ENCODE data around the gene LSS.
"Not testable (repeated sequence)": the region's sequence is repeated elsewhere in the genome, so short reads cannot be mapped to it uniquely, and the experiment has no call there.

The LSS gene

DNA sequence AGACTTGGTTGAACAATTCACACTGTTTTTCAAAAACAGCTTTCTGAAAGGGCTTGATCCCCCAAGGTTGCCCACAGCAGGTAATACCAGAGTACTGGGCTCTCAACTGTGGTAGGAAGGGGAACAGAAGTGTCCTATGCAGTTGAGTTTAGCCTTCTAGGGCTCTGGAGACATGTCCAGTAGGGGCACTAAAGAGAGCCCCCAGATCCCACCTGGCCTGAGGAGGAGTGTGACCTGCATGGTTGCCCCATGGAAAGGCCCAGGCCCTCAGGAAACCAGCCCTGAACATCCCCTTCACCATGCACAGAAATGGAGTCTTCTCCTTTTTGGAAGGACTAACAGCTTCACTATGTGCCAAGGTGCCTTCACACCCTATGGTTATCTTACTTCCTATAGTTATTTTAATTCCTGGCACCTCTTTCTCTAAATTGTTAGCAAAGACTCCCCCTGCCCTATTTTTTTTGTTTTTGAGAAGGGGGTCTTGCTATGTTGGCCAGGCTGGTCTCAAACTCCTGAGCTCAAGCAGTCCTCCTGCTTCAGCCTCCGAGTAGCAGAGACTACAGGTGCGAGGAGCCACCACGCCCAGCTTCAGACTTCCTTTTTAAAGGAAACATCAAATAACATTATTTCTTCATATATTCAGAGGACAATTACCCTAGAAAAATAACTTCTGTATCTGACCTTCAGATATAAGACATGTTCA lies 16.8 kb upstream of the LSS start:
- no peak for DNase-seq (ENCODE audit: low spot score)

DNA sequence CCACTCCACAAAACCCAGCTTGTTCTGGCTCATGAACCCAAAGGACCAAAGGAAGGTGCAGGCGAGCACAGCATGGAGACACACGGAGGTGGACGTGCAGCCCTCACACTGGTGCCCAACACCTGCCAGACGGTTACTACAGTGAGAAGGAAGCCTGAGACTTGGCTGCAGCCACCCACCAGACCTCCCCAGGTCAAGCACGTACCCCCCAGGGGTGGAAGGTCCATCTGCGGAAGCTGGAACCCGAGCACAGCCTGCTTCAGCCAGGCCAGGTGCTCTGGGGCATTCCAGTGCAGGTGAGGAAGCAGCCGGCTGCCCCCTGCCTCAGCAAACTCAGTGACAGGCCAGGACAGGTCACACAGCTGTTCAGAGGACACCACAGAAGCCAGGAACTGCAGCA lies 16.0 kb upstream of the LSS start:
- no peak for DNase-seq (ENCODE audit: low spot score)

DNA sequence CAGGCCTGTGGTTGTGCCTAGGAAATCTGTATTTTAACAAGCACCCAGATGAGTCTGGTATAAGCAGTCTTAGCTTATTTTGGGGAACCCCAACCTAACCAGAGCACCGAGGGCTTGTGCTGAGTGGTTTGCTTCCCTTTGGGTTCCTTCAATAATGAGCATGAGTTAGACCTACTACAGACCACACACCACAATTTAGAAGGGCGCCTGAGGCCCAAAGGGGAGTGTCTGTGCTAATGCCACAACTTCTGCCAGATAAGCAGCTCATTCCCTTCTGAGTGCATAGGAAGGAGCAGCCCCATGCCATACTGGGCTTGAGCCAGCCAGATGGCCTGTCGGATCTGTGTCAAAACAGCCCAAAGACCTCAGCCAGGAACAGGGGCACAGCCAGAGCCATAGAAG lies 15.4 kb upstream of the LSS start:
- DNase-seq (ENCODE audit: low spot score), result no peak

DNA sequence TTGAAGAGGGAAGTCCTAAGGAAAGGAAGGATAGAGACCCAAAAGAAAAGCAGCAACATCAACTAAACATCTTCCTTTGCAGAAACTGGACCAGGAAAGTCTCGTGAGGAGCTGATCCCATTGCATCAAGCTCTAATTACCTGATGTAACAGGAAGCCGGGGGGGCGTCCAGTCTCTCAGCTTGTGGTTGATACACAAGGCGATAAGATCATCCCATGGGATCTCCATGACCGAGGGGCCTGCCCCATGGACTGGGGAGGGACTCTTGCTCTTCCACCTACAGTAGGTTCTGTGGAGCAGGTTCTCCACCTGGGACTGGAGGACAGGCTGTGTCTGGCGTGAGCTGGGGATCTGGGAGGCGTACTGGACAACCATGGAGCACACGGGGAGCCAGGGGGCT lies 14.8 kb upstream of the LSS start:
- DNase-seq (ENCODE audit: low spot score), result no peak

DNA sequence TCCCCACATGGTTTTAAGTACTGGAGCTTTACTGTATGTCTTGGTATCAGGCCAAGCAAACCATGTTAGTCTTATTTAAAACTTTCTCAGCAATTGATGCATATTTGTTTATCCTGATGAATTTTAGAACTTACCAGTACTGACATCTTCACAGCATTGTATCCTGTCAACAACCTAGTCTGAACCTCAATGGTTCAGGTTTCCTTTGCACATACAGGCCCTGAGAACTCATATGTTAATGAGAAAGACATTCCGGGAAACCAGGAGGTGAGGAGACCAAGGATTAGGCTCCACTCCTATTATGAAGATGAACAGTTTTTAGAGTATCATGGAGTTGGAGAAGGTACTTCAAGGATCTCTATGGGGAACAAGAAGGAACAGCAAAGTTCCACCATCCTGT lies 13.0 kb upstream of the LSS start:
- DNase-seq (ENCODE audit: low spot score), result not testable (repeated sequence)

DNA sequence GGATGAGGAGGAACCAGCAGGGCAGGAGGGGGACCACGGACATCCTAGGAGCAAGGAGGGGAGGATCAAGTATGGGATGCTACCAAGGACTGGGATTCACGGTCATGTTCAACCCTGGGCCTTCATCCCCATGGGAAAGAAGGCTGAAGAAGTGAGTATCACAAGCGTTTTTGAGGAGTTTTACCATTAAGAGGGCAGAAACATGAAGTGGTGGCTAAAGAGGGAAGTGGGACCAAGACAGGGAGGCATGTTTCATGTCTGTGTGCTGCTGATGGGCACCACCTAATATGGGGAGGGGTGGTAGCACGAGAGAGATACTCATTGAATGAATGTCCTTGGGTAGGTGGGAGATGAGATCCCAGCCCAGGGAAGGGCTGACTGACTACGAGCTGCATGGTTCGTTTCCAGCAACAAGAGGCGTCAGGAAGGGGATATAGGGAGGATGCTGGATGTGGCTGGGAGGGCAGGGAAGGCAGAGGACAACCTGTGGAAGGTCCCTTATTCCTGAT lies 11.3 kb upstream of the LSS start:
- DNase-seq (ENCODE audit: low spot score), result no peak

DNA sequence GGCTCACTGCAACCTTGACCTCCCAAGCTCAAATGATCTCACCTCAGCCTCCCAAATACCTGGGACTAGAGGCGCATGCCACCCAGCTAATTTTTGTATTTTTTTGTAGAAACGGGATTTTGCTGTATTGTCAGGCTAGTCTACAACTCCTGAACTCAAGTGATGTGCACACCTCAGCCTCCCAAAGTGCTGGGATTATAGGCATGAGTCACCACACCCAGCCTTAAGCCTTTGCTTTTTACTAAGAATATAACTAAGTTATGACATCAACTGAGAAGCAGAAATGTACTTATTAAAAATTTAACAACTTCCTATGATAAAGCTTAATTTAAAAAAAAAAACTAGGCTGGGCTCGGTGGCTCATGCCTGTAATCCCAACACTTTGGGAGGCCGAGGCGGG lies 8.9 kb upstream of the LSS start:
- DNase-seq (ENCODE audit: low spot score), result no peak

DNA sequence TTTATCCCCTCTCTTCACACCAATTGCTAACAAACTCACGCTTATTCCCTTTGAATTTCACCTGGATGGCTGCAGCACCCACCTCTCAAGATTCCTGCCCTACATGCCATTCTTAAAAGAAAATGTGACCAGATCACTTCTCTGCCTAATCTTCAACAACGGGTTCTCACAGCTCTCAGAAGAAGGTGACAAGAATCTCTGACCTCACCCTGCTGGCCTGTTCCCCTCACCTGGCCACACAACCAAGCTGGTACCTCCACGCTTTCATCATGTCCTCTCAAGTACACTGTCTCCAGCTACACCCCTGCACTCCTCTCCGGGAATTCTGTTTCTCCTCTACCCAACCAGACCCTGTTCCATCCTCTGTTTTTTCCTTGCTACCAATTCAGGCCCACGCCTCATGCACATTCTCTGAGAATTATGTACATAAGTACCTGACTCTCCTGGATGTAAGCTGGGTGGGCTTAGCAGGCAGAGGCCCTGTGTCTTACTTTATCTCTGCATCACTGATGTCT lies 5.9 kb upstream of the LSS start:
- no peak for DNase-seq (ENCODE audit: low spot score)

DNA sequence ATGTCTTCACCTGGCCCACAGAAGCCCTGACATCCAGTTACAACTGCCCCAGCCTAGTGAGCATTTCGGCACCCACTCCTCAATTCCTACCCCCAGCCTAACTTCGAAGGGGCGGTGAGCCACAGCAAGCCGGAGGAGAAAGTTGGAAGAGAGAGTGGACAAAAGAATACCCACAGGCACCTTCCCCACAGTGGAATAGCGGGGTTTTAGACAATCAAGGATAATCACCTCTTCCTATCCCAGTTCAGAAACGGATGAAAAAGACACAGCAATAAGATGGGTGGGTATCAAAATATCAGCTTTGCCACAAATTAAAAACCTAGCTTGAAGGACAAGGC lies 1.3 kb upstream of the LSS start:
- DNase-seq (ENCODE audit: low spot score), result no peak

DNA sequence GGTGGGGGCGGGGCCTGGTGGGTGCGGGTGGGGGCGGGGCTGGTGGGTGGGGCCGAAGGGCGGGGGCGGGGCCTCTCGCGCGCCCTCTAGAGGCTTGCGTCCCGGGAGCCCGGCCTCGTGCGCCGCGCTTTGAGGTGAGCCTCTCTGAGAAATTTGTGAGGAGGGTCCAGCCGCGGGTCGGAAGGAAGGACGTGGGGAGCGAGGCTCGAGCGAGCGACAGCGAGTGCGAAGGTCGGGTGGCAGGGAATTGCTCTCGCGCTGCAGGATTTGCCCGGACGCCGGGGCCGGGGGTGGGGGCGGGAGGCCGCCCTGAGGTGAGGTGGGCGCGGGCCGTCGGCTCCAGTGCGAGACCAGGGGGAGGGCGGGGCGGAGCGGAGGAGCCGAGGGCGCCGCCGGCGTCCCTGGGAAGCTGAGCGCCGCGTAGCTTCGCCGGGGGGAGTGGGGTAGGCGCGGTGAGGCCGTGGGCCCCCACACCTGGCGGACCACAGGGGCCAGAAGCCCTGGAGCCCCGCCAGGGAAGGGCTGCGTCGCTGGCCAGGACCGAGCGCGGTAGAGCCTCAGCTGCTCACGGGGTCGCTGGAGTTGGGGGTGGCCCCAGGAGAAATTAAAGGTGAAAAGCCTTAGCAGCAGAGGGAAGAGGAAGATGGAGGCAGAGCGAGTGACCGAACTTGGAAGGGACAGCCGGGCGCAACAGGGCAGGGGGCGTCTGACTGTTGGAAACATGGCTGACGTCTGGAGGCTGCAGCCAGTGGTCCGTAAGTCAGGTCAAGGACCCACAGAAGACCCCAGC lies 754 bp upstream of the LSS start:
- no peak for DNase-seq (ENCODE audit: low spot score)

DNA sequence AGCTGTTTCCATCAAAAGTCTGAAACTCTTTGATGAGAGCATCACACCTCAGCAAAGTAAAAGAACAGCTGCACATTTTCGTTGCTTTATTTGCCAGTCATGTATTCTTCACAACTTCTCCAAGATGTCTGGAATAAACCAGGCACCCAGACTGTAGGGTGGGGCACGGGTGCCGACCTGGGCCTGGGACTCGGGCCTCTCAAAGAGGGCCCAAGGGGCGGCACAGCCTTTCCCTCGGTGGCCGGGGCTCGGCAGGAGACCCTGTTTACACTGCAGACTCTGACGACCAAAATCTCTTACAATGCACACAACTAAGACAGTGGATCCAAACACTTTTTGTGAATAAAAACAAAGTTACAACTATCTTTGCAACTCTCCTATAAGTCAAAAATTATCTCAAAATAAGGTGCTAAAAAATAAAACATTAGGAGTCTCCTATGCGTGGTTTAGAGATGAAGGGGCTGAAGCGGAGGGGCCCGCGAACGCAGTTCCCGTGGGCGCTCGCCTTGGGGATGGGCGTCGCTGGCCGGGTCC lies 696 bp downstream of the LSS start:
- no peak for DNase-seq (ENCODE audit: low spot score)

DNA sequence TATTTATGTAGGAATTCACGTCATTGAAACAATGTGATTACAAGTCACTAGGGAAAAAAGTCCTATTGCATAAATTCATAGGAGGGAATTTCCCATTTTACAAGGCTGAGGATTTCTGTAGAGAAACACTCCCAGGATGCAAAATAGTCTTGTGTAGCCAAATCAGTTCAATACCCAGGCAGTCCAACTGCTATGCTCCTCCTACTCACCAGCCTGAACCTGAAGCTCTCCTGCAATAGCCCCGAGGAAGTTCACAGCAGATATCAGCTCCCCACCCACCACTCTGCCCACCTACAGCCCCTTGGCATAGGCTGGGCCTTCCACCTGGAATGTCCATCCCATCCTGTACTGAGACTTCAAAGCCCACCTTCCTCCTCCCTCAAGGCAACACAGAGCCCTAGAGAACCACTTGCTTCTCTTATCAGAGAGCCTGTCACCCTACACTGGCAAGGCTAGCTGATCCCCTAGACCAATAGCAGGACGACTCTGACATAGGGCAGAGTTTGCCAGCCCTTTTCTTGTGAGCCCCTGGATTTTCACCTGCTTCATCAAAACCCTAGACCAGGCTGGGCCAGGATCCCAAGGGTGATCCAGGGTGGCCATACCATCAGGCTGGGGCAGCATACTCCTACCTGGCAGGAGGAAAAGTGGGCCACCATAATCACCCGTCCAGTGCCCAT lies 1.5 kb downstream of the LSS start:
- DNase-seq (ENCODE audit: low spot score), result no peak

DNA sequence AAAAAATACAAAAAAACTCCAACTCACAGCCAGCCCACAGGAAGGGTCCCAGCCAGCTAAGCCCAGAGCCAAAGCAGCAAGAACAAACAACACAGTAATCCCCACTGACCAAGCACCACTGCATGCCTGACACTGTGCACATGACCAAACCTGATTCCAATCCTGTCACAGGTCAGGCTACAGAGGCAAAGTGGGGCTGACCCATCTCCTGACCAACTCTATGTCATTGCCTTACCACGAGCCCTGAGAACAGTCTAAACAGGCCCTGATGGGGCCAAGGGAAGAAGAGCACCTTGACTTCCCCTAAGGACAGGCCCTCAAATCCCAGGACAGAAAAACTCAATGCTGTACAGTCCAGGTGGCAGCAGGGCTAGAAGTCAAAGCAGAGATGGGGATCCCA lies 2.4 kb downstream of the LSS start:
- DNase-seq (ENCODE audit: low spot score), result no peak

DNA sequence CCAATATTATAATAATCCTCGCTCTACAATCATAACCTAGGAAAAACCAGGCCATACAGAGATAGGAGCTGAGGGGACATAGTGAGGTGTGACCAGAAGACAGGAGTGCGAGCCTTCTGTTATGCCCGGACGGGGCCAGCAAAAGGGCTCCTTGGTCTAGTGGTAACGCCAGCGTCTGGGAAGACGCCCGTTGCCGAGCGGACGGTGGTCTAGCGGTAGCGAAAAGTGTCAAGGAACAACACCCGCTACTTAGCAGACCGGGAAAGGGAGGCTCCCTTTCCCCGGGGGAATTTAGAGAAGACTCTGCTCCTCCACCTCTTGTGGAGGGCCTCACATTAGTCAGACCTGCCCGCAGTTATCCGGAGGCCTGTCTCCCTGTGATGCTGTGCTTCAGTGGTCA lies 4.9 kb downstream of the LSS start:
- not testable (repeated sequence) for DNase-seq (ENCODE audit: low spot score)

DNA sequence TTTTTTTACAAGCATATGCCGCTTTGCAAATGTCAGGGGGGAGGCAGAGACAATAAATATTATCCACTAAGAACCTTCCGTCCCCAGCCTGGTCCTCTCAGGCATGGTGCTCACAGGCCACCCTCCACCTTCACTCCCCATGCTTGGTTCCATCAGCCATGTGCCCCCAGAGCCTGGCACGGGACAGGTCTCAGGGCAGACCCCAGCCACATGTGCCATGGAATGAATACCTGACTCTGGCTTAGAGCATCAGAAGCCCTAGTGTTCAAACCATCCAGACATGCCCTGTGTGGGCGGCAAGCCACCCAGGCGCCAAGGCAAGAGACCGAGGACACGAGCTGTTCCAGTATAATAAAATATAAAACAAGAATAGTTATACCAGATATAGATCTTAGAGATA lies 5.4 kb downstream of the LSS start:
- no peak for DNase-seq (ENCODE audit: low spot score)

DNA sequence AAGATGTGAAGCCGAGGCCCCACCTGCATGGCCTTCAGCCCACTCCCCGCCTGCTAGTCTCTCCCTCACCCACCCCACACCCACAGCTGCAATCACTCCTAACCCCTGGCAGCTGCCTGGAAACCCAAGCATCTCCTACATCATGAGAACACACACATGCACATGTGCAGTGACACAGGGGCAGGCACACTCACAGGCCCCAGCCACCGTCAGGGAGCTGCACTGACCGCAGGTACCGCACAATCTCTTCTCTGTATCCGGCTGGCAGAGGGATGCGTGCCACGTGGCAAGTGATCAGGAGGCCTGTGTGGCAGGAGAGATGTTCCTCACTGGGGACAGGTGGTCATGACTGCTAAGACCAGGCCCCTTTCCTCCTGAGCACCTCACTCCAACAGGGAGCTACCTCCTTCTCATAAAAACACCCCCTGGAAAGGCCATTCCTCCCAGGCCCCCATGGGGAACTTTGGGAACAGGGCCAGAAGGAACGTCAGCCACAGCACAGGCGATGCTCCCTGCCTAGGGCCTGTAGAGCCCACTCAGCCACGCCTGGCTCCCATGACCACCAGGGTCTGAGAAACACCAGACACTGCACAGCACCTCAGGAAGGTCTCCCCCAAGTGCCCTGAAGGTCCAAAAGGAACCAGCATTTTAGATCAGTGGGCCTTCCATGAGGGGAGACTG lies 6.0 kb downstream of the LSS start:
- no peak for DNase-seq (ENCODE audit: low spot score)

DNA sequence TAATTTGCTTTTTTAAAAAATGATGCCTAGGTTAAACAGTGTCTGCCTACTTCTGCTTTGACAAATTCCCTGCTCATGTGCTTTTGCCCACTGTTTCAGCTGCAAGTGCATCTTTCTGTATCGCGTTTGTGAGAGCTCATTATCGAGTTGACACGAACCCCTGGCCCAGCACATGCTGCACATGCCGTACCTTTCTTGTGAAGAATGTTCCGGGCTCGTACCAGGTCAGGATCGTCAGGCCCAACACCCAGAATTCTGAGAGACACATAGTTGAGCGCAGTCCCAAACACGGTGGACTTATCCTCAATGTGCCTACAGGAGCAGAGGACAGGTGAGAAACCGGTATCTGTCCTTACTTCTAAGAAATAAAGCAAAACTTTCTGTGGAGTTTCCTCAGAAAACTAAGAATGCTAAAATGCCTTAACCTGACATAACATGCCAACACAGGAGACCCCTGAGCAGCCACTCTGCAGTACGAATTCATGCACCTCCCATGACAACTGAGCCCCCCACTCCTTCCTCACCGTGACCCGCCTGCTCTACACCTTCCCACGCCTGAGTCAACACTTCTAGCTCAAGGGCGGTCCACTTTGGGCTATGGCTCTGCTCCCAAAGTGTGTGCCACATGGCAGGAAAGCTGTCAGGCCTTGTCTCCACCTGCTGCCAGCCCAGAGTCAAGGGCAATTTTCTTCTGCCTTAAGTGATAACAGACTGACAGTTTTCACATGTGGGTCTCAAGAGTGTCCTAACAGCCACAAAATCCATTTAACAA lies 6.7 kb downstream of the LSS start:
- no peak for DNase-seq (ENCODE audit: low spot score)

DNA sequence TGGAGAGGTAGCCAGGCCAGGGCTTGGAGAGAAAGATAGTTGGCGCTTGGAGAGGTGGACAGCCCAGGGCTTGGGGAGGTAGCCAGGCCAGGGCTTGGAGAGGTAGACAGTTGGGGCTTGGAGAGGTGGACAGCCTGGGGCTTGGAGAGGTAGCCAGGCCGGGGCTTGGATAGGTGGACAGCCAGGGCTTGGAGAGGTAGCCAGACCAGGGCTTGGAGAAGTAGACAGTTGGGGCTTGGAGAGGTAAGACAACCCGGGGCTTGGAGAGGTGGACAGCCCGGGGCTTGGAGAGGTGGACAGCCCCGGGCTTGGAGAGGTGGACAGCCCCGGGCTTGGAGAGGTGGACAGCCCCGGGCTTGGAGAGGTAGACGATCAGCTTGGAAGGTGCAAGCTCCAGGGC lies 7.7 kb downstream of the LSS start:
- no peak for DNase-seq (ENCODE audit: low spot score)

DNA sequence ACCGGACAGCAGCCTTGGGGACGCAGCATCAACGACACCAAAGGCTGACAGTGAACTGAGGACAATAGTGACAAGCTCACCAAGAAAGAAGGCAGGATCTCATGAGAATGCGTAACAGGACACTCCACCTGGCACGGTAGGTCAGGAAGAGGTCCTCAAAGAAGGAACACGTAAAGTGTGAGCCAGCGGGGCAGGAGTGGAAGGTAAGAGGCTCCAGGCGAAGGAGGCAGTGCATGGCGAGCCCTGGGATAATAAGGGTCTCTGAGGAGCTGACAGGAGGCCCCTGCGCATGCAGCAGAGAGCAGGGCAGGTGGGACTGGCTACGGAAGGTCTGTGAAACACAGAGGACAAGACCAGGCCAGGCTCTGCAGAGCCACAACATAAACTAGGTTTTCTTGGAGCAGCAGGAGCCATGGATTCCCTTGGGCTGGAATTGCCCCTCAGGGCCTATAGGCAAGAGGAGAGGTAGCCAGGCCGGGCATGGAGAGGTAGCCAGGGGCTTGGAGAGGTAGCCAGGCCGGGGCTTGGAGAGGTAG lies 8.2 kb downstream of the LSS start:
- no peak for DNase-seq (ENCODE audit: low spot score)

DNA sequence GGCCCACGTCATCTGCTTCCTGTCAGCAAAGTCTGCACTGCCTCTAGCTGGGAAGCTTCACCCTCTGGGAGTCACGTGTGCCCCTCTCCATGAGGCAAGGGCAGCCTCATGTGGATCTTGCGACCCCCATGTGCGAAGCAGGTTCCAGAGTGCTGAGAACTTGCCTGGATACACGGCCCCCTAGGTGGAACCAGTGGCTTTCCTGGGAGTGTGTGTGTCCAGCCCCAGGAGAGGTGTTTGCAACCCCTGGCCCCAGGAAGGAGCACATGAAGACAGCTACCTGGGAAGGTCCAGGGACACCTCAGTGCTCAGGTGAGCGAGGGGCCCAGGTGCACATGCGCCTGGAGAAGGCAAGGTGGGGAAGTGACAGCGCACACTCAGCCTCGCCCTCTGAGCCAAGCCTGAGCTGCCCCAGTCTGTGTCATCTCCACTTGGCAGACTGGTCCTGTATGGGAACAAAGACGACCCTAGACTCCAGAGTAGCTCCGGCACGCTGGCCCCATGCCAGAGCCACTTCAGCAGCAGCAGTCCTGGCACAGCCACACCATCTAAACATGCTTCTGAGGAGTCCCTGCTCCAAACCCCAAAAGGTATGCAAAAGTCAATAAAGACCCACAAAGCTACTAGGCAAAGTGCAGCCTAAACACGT lies 8.9 kb downstream of the LSS start:
- DNase-seq (ENCODE audit: low spot score), result no peak

Measured in left forelimb (tissue), 1 donor.